Measurements from ENCODE around the gene CXCL9. TPM values are rescaled to one million over a fixed set of nuclear protein-coding genes. Genes with fewer than 3 reads are reported as not detected.

CXCL9 gene
- total RNA-seq, 4 donors from 2014 or later = 0.14 to 0.21 TPM; not detected in 2

- DNase-seq = no peak
- Histone ChIP-seq H3K27me3 (no peaks in the 10 kb centered on the region), H3K4me1 (no peaks in the 10 kb centered on the region), H3K27ac (no peak overlapping the region), H3K9me3 (no peaks in the 10 kb centered on the region), H3K4me3 (peak overlapping the region in 1 of 2 donors; percentile 7), H3K36me3 (no peaks in the 10 kb centered on the region)
- intact Hi-C loops (cut with DNase I; ENCODE audit: low total_unique reads) = no loop called here
- TF ChIP-seq, protein P1, sequence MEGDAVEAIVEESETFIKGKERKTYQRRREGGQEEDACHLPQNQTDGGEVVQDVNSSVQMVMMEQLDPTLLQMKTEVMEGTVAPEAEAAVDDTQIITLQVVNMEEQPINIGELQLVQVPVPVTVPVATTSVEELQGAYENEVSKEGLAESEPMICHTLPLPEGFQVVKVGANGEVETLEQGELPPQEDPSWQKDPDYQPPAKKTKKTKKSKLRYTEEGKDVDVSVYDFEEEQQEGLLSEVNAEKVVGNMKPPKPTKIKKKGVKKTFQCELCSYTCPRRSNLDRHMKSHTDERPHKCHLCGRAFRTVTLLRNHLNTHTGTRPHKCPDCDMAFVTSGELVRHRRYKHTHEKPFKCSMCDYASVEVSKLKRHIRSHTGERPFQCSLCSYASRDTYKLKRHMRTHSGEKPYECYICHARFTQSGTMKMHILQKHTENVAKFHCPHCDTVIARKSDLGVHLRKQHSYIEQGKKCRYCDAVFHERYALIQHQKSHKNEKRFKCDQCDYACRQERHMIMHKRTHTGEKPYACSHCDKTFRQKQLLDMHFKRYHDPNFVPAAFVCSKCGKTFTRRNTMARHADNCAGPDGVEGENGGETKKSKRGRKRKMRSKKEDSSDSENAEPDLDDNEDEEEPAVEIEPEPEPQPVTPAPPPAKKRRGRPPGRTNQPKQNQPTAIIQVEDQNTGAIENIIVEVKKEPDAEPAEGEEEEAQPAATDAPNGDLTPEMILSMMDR (IDR thresholded peaks at IDR 0.05) = no peak
- TF ChIP-seq POLR2A (IDR thresholded peaks at IDR 0.05) = no peak
These were observed 21.0 kb upstream of the CXCL9 start for GRCh38 chr4:76028350-76028765.

DNA sequence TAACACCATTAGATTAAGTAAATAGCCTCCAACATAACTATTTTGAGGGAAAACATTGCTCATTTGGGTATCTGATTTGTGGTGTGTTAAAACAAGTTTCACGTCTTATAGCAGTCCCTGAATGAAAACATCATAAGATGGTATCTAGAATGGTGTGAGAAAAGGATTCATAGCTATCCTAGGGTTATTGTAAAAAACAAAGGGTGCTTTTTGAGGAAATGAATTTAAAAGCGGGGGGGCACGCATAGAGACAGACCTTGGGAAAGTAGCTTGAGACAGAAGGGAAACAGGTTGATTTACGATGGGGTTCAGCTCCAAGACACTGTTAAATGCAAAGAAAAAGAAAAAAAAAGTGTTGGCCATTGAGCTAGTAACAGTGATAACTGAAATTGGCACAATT is 16.8 kb upstream of the CXCL9 start:
- Histone ChIP-seq H3K4me3 (no peak overlapping the region), H3K27me3 (no peaks in the 10 kb centered on the region), H3K9me3 (no peaks in the 10 kb centered on the region), H3K4me1 (no peaks in the 10 kb centered on the region), H3K27ac (no peak overlapping the region), H3K36me3 (no peaks in the 10 kb centered on the region)
- intact Hi-C loops (cut with DNase I; ENCODE audit: low total_unique reads) = no loop called here
- DNase-seq = no peak
- TF ChIP-seq, protein P1 (IDR thresholded peaks at IDR 0.05) = no peak
- TF ChIP-seq POLR2A (IDR thresholded peaks at IDR 0.05) = no peak

DNA sequence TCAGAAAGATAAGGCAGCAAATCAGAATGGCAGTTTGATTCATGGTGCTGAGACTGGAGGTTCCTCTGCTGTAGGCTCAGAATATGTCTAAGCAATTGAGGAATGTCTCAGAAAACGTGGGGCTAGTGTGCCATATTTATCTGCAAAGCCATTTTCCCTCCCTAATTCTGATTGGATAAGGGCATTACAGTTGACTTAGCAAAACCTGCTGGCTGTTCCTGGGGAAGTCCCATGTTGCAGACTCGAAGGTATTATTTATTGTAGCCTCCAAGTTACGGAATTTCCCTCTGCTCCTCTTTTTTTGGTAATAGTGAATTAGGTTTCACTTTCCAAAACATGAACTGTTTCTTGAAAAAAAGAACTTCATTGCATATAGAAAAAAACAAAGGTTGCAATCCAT is 16.1 kb upstream of the CXCL9 start, which contains the start of gene CXCL10:
Gene CXCL10 (minus strand): TSS at position 109 of the 400 bp plus-strand sequence. CDS start 66 bp downstream, at position 43.
- H3K36me3 ChIP-seq = no peaks in the 10 kb centered on the region
- intact Hi-C loops (cut with DNase I; ENCODE audit: low total_unique reads) = no loop called here
- no peak for DNase-seq
- TF ChIP-seq POLR2A (IDR thresholded peaks at IDR 0.05) = no peak
- TF ChIP-seq, protein P1 (IDR thresholded peaks at IDR 0.05) = no peak
- H3K27ac ChIP-seq = no peak within 1 kb of the TSS
- H3K4me3 ChIP-seq = no peak within 1 kb of the TSS
- H3K4me1 ChIP-seq = no peaks in the 10 kb centered on the region
- no peaks in the 10 kb centered on the region for H3K27me3 ChIP-seq
- no peaks in the 10 kb centered on the region for H3K9me3 ChIP-seq

- H3K9me3 ChIP-seq = no peaks in the 10 kb centered on the region
- TF ChIP-seq POLR2A (IDR thresholded peaks at IDR 0.05) = no peak
- TF ChIP-seq, protein P1 (IDR thresholded peaks at IDR 0.05) = no peak
- no peaks in the 10 kb centered on the region for H3K4me1 ChIP-seq
- H3K27ac ChIP-seq = no peak overlapping the region
- no peaks in the 10 kb centered on the region for H3K27me3 ChIP-seq
- DNase-seq = no peak
- no peaks in the 10 kb centered on the region for H3K36me3 ChIP-seq
- H3K4me3 ChIP-seq = no peak overlapping the region
- intact Hi-C loops (cut with DNase I; ENCODE audit: low total_unique reads) = no loop called here
These were observed 15.4 kb upstream of the CXCL9 start for GRCh38 chr4:76022677-76023076.

GRCh38 chr4:76022031-76022430 is 14.7 kb upstream of the CXCL9 start:
- no peaks in the 10 kb centered on the region for H3K36me3 ChIP-seq
- H3K9me3 ChIP-seq = no peaks in the 10 kb centered on the region
- DNase-seq = no peak
- no peaks in the 10 kb centered on the region for H3K27me3 ChIP-seq
- H3K4me3 ChIP-seq = no peak overlapping the region
- intact Hi-C loops (cut with DNase I; ENCODE audit: low total_unique reads) = no loop called here
- H3K4me1 ChIP-seq = no peaks in the 10 kb centered on the region
- no peak overlapping the region for H3K27ac ChIP-seq
- TF ChIP-seq, protein P1 (IDR thresholded peaks at IDR 0.05) = no peak
- no peak for TF ChIP-seq POLR2A (IDR thresholded peaks at IDR 0.05)

All from uterus (tissue), 4 donors.